Measurements from ENCODE around the gene CCDC186.

Gene CCDC186

DNA sequence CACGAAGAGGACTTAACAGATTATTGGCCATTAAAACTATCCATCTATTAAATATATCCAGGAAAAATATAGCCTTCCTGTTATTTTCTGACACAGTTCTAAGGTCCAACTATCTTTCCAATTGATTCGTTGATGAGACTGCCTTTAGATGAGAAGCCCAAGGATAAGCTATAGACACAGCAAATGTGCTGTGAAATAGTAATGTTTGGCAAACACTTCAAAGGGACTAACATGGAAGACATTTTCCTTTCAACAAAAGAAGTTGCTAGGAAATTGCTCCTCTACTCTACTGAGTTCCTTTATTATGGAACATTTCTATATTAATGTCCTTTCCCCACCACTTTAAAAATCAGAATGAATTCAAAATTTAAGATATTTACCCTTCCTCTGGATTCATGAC lies 38.5 kb downstream of the CCDC186 start:
- intact Hi-C loops (cut with DNase I): no loop called here
- DNase-seq: no peak

DNA sequence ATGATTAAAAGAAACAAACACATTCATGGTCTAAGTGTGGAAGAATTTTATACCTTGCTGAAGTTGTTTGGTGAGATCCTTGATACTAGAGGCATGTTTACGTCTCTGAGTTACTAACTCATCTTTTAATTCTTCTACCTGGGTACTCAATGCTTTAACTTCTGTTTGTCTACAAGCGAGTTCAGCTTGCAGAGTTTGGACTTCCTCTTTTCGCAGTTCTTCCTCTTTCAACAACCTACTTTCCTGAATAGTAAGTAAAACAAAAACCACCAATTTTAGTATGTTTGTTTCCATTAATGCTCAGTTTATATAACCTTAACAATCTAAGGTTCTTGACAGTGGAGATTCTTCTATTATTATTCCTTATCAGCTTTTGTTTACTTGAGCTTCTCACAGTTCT lies 42.9 kb downstream of the CCDC186 start:
- intact Hi-C loops (cut with DNase I): no loop called here
- no peak for DNase-seq

DNA sequence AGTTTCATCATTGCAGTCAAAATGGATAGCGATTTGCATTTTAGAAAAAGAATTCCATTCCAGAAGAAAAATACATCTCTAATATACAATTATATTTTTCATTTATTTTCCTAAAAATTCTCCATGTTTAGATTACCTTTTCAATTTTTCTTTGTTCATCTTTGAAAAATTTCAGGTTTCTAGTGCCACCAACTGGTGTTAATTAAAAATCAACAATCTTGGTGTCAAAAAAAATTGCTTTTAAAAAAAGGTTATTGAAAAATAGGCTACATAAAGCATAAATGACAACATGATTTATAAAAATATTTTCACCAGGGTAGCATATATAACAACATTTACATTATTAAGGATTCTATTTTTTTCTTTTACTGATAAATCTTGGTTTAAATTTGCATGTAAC lies 53.0 kb downstream of the CCDC186 start:
- no peak for DNase-seq
- intact Hi-C loops (cut with DNase I): no loop called here

DNA sequence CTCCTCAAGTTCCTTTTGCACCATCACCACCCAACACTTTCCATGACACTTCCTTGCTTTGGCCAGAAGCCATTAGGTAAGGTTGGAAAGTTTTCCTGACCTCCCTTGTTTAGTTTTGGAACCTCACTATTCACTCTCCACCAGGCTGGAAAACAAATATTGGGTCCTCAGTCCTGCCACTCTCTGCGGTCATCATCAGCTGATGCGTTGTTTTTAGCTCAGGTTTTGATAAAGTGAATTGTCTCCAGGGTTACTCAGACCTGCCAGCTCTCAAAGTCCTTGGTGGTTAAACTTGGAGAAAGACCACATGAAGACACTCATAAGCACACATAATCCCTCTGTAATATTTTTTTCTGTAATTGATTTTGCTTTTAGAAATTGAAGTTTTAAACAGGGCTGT lies 55.5 kb downstream of the CCDC186 start:
- no peak for DNase-seq
- intact Hi-C loops (cut with DNase I): no loop called here

DNA sequence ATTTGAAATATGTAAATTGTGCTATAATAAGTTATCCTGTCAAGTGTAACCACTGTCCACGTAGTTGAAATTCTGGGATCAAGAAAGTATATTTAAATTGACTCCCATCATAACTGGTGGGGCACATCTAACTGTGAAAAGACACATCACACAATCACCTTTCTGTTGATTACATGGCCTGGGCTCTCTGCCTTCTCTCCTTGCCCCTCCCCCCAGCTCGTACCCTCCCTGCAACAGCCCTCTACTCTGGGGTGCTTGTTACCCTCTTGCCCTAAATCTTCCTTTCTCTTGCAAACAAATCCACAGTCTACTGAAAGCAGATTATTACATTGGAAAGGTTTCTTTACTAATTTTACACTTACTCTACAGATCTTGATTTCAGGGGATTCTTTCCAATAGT lies 56.3 kb downstream of the CCDC186 start:
- intact Hi-C loops (cut with DNase I): no loop called here
- DNase-seq: no peak

DNA sequence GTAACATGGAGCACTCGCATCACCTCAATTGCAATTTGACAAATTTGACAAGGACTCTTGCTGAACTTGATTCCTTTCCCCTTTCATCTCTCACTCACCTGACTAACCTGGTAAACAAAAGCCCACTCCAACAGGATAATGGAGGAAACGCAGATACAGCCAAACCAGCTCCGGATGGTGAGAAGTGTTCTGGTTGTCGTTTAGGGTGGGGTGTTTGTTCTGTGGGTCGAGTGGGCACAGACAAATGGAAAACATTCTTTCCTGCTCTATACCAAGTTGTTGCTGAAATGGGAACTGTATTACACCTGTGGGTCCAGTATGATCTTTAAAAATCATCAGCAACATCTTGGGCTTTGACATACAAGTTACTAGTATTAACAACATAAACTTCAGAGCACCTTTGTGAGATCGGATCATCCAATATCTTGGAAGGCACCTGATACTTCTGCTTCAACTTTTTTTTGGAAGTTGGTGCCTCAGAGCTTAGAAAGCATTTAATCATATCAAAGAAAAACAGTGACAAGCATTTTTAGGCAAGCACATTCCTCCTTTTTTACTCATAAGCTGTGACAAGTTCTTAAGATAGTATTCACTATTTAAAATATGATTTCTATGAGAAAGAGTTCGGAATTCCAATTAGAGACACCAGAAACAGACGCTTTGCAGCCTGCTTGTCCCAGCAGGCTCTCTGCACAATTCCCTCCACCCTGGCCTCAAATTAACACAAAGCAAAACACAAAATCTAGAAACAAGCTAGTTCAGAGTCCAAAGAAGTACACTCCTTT lies 58.1 kb downstream of the CCDC186 start:
- intact Hi-C loops (cut with DNase I): no loop called here

DNA sequence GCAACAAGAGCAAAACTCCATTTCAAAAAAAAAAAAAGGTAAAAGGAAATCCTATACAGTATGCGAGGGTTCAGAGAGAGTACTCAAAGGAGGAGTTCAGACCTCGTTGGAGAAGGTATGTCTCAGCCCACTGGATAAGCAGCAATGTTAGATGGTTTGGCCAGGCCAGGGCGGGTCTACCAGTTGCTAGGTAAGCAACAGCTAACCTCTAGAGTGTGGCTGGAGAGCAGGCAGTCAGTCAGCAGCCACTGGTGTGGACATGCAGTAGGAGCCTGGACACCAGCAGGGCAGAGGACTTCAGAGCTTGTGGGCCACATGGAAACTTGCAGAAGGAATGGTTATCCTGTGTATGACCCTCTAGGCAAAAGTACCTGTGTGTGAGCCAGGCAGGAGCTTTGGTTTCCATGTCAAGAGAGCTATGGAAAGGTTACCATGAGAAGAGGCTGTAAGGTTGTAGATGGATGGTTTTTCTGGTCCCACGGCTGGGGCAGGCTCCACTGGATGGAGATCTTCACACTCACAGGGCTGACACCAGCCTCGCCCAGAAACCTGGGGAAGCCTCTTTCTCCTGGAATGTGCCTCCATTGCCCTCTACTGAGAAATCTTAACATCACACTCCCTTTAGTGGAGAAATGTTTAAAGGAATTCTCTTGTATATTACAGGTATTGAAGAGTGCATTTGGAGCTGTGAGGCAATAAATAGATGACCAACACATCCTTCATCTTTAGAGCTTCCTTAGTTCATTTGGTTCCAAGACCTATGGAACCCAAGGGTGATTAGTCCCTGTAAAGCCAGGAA lies 63.6 kb downstream of the CCDC186 start:
- DNase-seq: no peak
- intact Hi-C loops (cut with DNase I): no loop called here

More for the DNA sequence above, 58.1 kb downstream of the CCDC186 start:
- DNase-seq: no peak

DNA sequence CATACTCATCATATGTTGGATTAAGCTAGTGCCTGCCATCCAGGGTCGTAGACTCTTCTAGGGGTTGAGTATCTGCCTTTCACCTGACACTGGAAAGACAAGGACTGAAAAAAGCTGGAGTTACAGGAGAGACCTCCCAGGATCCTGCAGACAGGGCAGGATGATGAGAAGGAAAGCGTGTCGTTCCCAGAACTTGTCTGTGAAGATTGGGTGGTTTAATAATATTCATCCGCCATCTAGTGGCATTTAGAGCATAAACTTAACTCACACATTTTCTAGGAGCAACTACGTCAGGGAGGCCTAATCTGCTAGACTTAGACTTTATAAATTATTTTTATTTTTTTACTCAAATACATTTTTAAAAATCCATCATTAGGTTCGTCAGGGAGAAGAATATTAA lies 70.7 kb downstream of the CCDC186 start:
- DNase-seq: peak in 20 of 42 donors; percentile 7 to 71 (median 34)

DNA sequence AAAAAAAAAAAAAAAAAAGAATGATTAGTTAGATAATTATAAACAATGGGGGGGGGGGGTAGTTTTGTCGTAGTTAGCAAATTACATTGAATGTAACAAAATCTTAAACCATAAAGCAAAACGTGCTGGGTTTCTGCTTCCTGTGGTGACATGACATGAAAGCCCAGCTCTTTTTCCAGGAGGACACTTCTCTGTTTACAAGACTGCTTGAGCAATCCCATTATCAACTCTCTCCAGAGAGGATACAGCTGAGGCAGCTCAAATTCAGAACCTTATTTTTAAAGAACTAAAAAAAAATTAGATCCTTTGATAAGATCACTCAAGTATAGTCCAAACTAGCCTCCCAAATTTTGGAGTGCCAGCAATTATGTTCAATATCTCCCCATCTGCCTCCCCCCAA lies 71.7 kb downstream of the CCDC186 start:
- DNase-seq: peak in 1 of 42 donors; percentile 15
- intact Hi-C loops (cut with DNase I): loop anchor here (5.0 to 10.0 kb wide), 2 partner anchors 300 to 397 kb away; no protein-coding TSS in a partner anchor

More for the DNA sequence above, 70.7 kb downstream of the CCDC186 start:
- intact Hi-C loops (cut with DNase I): loop anchor here (5.0 to 10.0 kb wide), 2 partner anchors 301 to 398 kb away; no protein-coding TSS in a partner anchor

DNA sequence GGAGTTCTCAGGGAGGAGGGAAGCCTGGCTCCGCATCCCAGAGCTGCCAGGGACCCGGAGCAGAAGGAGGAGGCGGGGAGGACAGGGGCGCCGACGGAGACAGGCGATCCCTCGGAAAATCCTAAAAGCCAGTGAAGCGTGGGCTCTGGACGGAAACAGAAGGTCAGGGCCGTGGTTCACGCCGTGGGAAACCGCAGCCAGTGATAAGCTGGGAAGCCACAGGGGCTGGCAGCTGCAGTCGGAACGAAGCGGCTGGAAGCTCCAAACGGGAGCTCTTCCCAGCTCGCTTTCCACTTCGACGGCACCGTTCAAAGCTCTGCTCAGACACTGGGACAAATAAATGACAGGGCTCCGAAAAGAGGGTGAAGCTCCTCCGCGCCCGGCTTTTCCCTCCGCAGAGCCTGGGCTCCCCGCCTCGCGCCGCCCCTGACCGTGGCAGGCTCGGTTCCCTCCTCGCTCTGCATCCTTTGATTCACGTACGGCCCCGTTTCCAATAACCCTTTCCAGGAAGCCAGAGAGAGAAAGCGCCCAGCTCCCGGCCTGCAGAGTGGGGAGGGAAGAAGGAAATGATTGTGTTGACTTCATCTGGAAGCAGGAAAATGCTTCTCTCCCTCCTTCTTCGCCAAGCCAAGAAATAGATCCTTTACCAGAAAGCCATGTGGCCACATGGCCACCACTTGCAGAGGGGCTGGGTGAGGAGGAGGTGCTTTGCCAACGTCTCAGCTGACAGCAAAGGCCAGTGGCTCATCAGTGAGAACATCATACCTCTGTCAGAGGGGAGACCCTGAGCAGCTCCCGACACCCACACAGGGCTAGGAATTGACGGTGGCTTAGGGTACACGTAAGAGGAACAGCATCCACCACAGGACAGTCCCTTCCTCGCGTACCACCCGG lies 72.9 kb downstream of the CCDC186 start:
- intact Hi-C loops (cut with DNase I): loop anchor here (5.0 to 10.0 kb wide), 2 partner anchors 299 to 396 kb away; no protein-coding TSS in a partner anchor

DNA sequence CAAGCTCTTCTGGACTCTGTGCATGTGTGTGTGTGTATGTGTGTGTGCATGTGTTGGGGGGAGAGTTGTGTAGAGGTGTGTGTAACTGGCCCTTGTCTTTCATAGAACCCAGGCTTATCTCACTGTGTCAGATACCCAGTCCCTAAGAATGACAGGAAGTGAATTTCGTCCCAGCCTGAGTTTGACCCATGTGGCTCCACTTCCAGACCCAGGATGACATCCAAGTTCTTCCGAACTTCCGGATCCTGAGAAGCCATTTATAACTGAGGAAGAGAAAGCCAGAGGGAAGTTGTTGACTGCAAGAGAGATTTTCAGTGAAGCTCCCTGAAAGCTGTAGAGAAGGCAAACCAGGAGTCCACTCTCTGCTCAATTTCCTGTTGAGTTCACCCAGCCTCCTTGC lies 77.1 kb downstream of the CCDC186 start:
- no peak for DNase-seq
- intact Hi-C loops (cut with DNase I): no loop called here

More for the DNA sequence above, 72.9 kb downstream of the CCDC186 start:
- peak in 22 of 42 donors; percentile 2 to 47 (median 18) for DNase-seq

DNA sequence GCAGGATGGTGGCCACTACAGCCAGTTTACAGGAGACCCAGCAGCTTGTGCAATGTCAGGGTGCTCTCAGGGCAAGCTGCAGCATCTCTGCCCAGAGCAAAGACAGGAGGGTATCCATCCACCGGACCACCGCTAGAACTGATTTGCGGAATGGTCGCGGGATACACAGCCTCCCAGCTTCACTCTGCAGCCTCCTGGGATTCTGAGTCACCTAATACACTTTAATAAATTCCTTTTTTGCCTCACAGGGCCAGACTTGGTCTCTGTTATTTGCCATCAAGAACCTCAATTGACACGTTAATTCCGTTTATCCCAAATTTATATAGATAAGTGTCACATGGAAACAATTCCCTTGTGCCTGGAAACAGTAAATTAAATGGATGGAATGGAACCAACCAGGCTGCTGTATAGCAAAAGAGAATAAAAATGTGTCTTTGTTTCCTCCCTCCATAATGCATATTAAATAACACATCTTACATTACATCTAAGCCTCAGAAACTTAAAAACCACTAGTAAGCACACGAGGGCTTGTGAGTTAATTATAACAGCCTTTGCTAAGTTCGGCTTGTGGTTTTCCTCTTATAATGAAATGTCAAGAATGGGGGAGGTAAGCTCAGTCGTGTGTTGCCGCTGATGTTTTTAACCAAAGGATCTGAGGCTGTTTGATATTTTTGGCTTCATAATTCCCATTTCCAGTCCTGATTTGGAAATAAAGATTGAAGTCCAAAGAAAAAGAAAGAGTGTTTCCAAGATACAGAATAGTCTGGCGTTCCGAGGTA lies 78.3 kb downstream of the CCDC186 start:
- intact Hi-C loops (cut with DNase I): no loop called here
- DNase-seq: no peak

DNA sequence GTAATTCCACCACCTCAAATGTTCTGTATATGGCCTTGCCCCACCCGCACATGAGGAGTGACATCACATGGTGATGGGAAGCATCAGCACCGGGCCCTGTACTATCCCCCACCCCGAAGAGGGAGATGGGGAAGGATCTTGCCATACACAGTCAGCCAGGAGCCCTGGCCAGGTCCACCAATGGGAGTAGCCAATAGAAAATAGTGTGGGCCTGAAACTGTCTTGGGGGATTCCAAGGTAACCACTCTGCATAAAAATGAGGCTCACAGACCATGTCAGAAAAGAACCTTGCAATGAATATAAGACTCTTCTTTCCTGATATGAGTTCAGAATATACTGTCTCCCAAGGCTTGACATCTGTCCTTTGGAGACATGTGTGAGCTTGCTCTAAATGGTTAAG lies 79.2 kb downstream of the CCDC186 start:
- intact Hi-C loops (cut with DNase I): no loop called here
- no peak for DNase-seq

DNA sequence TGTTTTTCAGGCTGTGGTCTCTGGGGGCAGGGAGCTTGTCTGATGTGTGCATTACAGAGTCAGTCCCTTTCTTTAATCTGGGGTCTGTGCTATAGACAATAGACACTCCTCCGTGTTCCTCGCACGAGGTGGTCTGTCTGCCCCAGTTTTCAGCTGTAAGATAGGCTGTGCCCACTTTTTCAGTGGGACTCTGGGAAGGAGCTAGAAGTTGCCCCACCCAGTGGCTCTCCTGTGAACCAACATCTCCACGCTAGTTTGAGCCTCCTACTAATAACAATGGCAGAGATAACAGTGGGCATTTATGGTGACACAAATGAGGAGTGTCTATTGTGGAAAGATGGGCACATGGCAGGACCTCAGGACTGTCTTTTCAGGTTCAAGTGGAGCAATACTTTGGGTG lies 86.3 kb downstream of the CCDC186 start:
- intact Hi-C loops (cut with DNase I): no loop called here

DNA sequence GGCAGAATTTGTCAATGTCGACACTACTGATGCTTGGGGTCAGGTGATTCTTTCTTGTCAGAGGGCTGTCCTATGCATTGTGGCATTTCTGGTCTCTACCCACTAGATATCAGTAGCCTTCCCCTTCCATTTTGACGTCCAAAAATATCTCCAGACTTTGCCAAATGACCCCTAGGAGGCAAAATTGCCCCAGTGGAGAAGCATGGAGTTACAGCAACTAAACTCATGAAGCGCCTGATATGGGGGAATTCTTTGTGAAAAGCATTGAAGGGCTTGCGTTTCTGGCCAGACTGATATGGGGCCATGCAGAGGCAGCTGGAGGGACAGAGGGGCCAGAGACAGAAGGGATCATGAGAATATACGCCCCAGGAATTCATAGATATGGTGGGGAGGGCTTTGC lies 86.7 kb downstream of the CCDC186 start:
- intact Hi-C loops (cut with DNase I): no loop called here

More for the DNA sequence above, 86.3 kb downstream of the CCDC186 start:
- DNase-seq: no peak

DNA sequence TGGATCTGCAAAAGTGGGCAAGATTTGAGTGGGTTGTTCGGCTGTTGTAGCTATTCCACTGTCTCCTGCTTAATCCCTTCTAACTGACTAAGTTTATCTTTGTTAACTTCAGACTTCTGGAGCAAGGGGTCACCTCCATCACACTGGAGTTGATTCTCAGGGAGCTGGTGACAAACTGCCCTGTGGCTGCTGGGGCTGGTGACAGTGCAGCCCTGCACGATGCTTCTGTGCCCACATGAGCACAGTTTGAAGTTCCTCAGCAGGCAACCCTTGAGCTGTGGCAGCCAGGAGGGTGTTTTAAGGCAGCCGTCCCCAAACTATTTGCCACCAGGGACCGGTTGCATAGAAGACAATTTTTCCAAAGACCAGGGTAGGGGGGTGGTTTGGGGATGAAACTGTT lies 89.8 kb downstream of the CCDC186 start:
- peak in 1 of 42 donors; percentile 22 for DNase-seq
- intact Hi-C loops (cut with DNase I): no loop called here

More for the DNA sequence above, 86.7 kb downstream of the CCDC186 start:
- DNase-seq: no peak

DNA sequence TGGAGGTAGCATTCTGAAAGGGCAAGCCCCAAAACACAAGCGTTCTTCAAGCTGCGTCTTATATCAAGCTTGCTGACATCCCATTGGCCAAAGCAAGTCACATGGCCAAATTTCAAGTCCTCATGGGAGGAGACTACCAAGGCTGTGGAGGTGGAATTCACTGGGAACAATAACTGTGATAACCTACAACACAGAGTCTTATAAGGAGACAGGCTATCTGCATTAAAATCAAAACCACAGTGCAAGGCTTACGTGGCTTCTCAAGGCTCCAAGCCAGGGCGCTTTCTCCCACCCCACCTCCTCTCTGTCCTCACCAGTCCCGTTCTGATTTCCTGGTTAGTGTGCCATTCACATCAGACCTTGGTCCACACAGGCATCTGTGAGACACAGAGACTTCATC lies 91.0 kb downstream of the CCDC186 start:
- intact Hi-C loops (cut with DNase I): no loop called here
- no peak for DNase-seq

DNA sequence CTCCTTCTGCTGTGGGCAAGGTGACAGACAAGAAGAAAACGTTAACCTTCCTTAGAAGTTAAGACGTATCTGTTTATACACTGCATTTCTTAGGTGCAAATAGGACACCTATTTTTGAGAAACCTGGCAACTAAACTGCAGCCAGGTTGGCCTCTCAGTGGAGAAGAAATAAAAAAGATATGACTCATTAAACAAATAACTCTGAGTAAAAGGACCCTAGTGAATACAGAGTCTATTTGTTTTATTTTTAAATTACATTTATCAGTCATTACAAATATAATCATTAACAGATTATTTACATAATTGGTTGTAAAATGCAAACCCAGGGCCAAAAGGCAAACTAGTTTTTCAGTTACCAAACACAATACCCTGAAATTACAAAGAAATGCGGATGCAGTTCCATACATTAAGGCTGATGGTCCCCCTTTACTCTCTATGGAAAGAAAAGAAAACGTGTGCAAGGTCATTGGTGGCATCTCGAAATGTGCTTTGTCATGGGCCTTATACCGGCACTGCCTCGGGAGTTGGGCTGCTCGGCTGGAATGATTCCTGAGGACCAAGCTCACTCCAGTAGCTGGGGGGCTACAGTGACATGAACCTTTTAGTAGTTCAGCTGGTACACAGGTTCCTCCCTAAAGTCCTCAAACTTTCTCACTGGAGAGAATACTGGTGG lies 92.0 kb downstream of the CCDC186 start:
- intact Hi-C loops (cut with DNase I): no loop called here
- no peak for DNase-seq
